GM21723 (cell line): ENCODE results near the gene DIAPH3.

Experiments
- ATAC-seq: cut with Tn5 transposase; IDR thresholded peaks from one replicate; pipeline ENCODE4 v1.9.1; 2021; ENCODE audit warnings: mild to moderate bottlenecking, moderate library complexity; ENCODE audit not compliant: unreplicated experiment

The DIAPH3 gene

GRCh38 chr13:59681636-59682311 lies 482.0 kb downstream of the DIAPH3 start:
- ATAC-seq = no peak

- no peak for ATAC-seq
Observed at GRCh38 chr13:59680429-59681024, 483.2 kb downstream of the DIAPH3 start.

DNA sequence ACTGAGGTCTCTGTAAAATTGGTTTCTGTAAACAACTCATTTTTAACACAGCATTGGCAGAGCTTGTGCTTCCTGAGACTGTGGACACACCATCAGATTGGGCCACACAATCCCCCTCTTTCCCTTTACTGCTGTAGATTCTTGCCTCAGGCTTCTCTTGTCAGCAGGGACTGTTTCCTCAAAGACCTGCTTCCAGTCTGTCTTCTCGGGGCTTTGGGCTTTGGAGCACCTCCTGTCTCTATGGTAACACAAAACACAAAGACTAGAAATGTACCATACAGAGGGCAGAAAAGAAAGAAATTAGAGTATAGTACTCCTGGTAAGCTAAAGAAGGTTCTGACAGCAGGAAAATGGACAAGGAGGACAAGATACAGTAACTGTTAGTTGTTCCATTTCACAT lies 484.5 kb downstream of the DIAPH3 start:
- no peak for ATAC-seq

- ATAC-seq = peak; percentile 75
Observed at GRCh38 chr13:59677966-59678814, 485.5 kb downstream of the DIAPH3 start.

- no peak for ATAC-seq
Observed at GRCh38 chr13:59677430-59677829, 486.3 kb downstream of the DIAPH3 start.

DNA sequence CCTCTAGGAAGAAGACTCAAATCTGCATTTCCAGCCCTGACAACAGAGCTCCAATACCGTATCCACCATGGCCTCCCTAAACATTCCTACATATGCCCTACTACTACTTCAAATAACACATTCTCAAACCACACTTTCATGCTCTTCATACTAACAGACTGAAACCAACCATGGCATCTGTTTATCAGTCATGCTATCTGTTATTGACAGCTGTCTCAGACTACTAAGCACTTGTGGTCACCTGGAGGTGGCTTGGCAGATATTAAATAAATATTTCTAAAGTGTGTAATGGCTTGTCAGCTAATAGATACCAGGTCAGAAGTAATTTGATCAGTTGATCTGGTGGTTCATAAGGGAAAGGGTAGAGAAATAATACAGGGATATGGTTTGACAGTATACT lies 489.1 kb downstream of the DIAPH3 start:
- ATAC-seq = no peak

DNA sequence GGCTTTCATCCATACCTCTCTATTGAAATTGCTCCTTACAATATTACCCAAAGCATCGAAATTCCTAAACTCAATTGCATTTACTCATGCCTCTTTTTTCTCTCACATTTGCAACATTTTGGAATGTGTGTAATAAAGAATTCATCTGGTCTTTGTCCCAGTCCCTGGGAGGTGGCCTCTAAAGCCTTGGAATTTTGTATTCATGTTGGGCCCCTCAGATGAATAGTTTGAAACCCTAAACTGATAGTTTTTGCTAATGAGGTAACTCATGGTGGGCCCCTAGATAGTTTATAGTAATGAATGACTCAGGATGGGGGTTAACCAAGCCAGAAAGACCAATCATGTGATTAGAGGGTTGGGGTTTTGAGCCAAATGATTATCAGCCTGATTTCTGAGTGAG lies 490.4 kb downstream of the DIAPH3 start:
- ATAC-seq = no peak

DNA sequence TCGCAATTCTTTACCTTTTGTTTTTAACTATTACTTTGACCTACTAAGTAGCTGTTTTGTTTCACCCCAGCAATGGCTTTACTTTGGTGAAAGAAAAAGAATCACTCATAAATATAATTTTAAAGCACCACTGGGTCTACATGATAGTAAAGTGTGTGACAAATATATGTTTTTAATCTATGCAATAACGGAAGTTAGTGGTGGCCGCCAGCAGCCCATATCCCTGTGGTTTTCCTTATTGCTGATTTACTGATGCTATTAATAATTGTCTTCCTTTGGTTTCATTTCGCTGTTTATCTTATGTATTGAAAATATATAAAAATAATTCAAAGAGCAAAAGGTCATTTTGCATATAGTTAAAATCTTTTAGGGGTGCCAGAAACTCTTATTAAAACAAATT lies 491.3 kb downstream of the DIAPH3 start:
- no peak for ATAC-seq

- no peak for ATAC-seq
Observed at GRCh38 chr13:59671881-59672280, 491.8 kb downstream of the DIAPH3 start.

- no peak for ATAC-seq
Observed at GRCh38 chr13:59666504-59666903, 497.2 kb downstream of the DIAPH3 start.

GRCh38 chr13:59665732-59666131 lies 498.0 kb downstream of the DIAPH3 start:
- ATAC-seq = no peak

DNA sequence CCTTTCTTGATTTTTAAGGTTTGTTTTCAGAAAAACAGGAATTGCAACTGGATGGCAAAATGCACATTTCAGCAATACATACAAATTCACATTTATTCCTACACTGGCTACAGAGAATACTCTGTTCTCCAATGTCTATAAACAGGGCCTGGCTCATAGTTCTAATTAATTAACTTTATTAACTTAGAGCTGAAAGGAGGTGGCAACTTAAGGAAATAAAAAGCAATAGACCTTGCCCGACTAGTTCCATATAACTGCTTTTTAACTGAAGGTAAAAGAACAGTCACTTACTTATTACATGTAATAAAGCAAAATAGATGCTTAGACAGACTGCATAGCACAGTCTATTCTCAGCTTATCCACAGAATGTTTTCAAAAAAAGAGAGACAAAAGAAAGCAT lies 498.5 kb downstream of the DIAPH3 start:
- ATAC-seq = no peak

DNA sequence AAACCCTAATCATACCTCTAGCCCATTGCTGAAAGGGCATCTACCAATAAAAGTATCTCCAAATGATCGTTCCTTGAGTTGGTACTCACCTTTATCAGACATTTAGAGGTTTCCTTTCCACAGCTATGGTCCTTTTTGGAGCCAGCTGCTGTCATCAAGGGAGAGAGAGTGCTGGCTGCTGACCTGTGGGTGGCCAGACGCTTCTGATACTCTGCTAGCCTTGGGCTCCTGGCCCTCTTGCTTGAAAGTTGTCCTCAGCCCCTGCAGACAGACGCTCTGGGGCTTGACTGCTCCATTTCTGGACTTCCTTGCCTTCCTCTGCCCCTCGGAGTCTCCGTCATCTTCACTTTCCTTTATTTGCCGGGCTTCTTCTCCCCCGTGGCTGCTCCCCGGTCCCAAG lies 499.1 kb downstream of the DIAPH3 start:
- no peak for ATAC-seq

- ATAC-seq = no peak
Observed at GRCh38 chr13:59663707-59664106, 500.0 kb downstream of the DIAPH3 start.

DNA sequence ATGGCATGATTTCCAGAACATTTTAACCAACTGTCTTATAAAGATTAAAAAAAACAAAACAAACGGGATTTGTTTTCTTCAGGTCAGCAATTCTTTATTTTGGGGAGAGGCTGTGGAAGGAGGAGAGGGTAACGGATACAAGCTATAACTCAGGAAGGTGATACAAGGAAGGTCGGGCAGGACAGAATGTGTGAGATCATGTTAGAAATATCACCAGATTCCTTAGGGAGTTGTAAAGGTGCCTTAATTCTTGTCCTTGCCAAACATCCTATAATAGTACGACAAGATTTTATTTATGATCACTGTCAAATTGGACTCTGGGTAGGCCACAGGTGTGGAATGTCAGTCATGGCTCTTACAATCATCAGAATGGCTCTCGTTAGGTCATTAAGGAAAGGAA lies 503.1 kb downstream of the DIAPH3 start:
- ATAC-seq = no peak

- ATAC-seq = no peak
Observed at GRCh38 chr13:59659981-59660380, 503.7 kb downstream of the DIAPH3 start.

- ATAC-seq = no peak
Observed at GRCh38 chr13:59658738-59659330, 504.9 kb downstream of the DIAPH3 start.

- no peak for ATAC-seq
Observed at GRCh38 chr13:59658027-59658737, 505.5 kb downstream of the DIAPH3 start.

DNA sequence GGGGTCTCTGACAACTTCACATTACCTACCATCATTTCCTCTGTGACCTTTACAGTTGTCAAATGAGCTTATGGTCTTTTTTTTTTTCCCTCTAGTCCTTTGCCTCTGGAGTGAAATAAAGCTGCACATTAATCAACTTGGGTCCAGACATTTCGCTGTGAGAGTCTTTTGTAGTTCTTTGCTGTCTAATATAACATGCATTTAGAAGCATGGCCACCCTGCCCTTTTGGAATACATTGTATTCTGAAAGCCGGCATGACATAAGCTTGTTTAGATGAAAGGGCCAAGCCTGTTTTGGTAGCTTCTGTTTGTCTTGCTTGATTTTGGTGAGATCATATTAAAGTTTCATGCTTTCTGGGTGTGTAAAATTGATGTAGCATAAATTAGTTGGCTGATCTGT lies 509.8 kb downstream of the DIAPH3 start:
- no peak for ATAC-seq

- ATAC-seq = no peak
Observed at GRCh38 chr13:59651479-59651878, 512.2 kb downstream of the DIAPH3 start.
